HCT116 (cell line): Measurements from ENCODE around the gene PTPN2. TPM values are rescaled to one million over a fixed set of nuclear protein-coding genes. Genes with fewer than 3 reads are reported as not detected.

Source experiments
- ATAC-seq: fragments of 200-7000 bp; cut with Tn5 transposase; 2 replicates; pipeline ENCODE4 v1.9.1; 2020; ENCODE audit warnings: mild to moderate bottlenecking, moderate library complexity
- Bru-seq: library from RNA; stranded (reverse); fragments of 400-500 nt; gene quantifications from one replicate; lab custom pipeline; 2021; lab: Mats Ljungman, UMichigan
- BruChase-seq, 2 experiments: library from RNA; stranded (reverse); fragments of 400-500 nt; gene quantifications; one replicate each; lab custom pipeline; 2021; lab: Mats Ljungman, UMichigan
- BruUV-seq: library from RNA; stranded (reverse); fragments of 400-500 nt; replicated peaks from 2 replicates; lab custom pipeline; 2021; lab: Mats Ljungman, UMichigan
- CTCF ChIA-PET: fragments of 300-600 bp; sonication (Branson Sonifier 250); formaldehyde crosslinking; loops from one replicate; lab custom pipeline; 2021; ENCODE audit warnings: antibody characterized with exemption; lab: Charles Lee
- POLR2A ChIA-PET: fragments of 300-600, 350-600 bp; sonication (Branson Sonifier 250); formaldehyde crosslinking; loops from one replicate; lab custom pipeline; 2021; ENCODE audit warnings: antibody characterized with exemption; lab: Charles Lee
- RAD21 ChIA-PET, 2 experiments: fragments of 300-600 bp; sonication (Branson Sonifier 250); formaldehyde crosslinking; loops; one replicate each; lab custom pipeline; 2023; ENCODE audit warnings: low total read pairs in 2 of 2; ENCODE audit not compliant: uncharacterized antibody in 2 of 2, unreplicated experiment in 2 of 2, low non-redundant PET in 1 of 2; lab: Charles Lee
- DNase-seq: peaks from one replicate; pipeline ENCODE4 v3.0.0-alpha.2; 2010; ENCODE audit warnings: low read depth, low spot score
- H2AFZ ChIP-seq: fragments of 200-600 bp; shearing (Covaris generic), sonication (generic); 2 replicates; pipeline ENCODE4 v1.6.1; 2017; ENCODE audit warnings: low read depth, mixed run types, mixed read lengths, antibody characterized with exemption, low read length; ENCODE audit not compliant: poor library complexity, severe bottlenecking
- H3K27ac ChIP-seq: 2 replicates; pipeline ENCODE4 v1.5.1; 2012; ENCODE audit warnings: low read depth, low read length
- H3K27me3 ChIP-seq: fragments of 200-600 bp; sonication (generic); 2 replicates; pipeline ENCODE4 v1.6.1; 2016; ENCODE audit warnings: mixed run types, low read length, mixed read lengths; ENCODE audit not compliant: insufficient read depth
- H3K36me3 ChIP-seq, 2 experiments: fragments of 200-500 bp in 1 of 2; fragments of 200-600 bp in 1 of 2; sonication (Bioruptor generic) in 1 of 2; sonication (generic) in 1 of 2; 2 replicates each; pipeline versions ENCODE4 v1.5.1 to v1.6.1; 2014 to 2016; ENCODE audit warnings: low read length in 2 of 2, inconsistent platforms in 1 of 2, mixed read lengths in 1 of 2, mixed run types in 1 of 2; ENCODE audit not compliant: insufficient read depth in 2 of 2, control insufficient read depth in 1 of 2
- H3K4me1 ChIP-seq, 2 experiments: fragments of 200-600 bp in 1 of 2; sonication (generic) in 1 of 2; 2 replicates each; pipeline versions ENCODE4 v1.5.1 to v1.6.1; 2012 to 2017; ENCODE audit warnings: low read length in 2 of 2, inconsistent platforms in 1 of 2, mild to moderate bottlenecking in 1 of 2, mixed read lengths in 1 of 2, mixed run types in 1 of 2, moderate library complexity in 1 of 2; ENCODE audit not compliant: insufficient read depth in 2 of 2, control insufficient read depth in 1 of 2
- H3K4me2 ChIP-seq: fragments of 200-600 bp; sonication (generic); 2 replicates; pipeline ENCODE4 v1.6.1; 2017; ENCODE audit warnings: mixed run types, low read length, mixed read lengths
- H3K4me3 ChIP-seq, 2 experiments: fragments of 200-600 bp in 1 of 2; sonication (generic) in 1 of 2; replicated peaks in 1 of 2; 2 replicates each; pipeline ENCODE4 v1.5.1; 2011 to 2016; ENCODE audit warnings: low read length in 2 of 2, control low read depth in 1 of 2, low read depth in 1 of 2, mild to moderate bottlenecking in 1 of 2, mixed read lengths in 1 of 2, mixed run types in 1 of 2
- H3K79me2 ChIP-seq: fragments of 200-600 bp; sonication (generic); 2 replicates; pipeline ENCODE4 v1.6.1; 2017; ENCODE audit warnings: mild to moderate bottlenecking, mixed run types, low read length, moderate library complexity, mixed read lengths; ENCODE audit not compliant: insufficient read depth
- H3K9ac ChIP-seq: fragments of 200-600 bp; sonication (generic); 2 replicates; pipeline ENCODE4 v1.6.1; 2016; ENCODE audit warnings: low read length, mixed read lengths
- H3K9me2 ChIP-seq: fragments of 200-600 bp; sonication (generic), shearing (Covaris generic); 2 replicates; pipeline ENCODE4 v1.6.1; 2017; ENCODE audit warnings: mixed run types, mild to moderate bottlenecking, moderate library complexity; ENCODE audit not compliant: insufficient read depth
- H3K9me3 ChIP-seq, 2 experiments: fragments of 200-500 bp in 1 of 2; fragments of 200-600 bp in 1 of 2; sonication (Bioruptor generic) in 1 of 2; sonication (generic) in 1 of 2; 2 replicates each; pipeline ENCODE4 v1.6.1; 2014 to 2017; ENCODE audit warnings: low read length in 2 of 2, mixed read lengths in 2 of 2, inconsistent platforms in 1 of 2, low read depth in 1 of 2, mild to moderate bottlenecking in 1 of 2, mixed run types in 1 of 2, moderate library complexity in 1 of 2; ENCODE audit not compliant: control insufficient read depth in 1 of 2, insufficient read depth in 1 of 2
- H4K20me1 ChIP-seq: fragments of 200-600 bp; sonication (generic), shearing (Covaris generic); 2 replicates; pipeline ENCODE4 v1.6.1; 2017; ENCODE audit warnings: mixed run types, mild to moderate bottlenecking, moderate library complexity; ENCODE audit not compliant: insufficient read depth
- CEBPB ChIP-seq: IDR thresholded peaks from 2 replicates; pipeline ENCODE4 v1.6.1; 2012; ENCODE audit warnings: low read depth
- CTCF ChIP-seq, 3 experiments: fragments of 200-600 bp in 1 of 3; sonication (generic) in 1 of 3; IDR thresholded peaks in 2 of 3; conservative IDR thresholded peaks in 1 of 3; 2 replicates each; pipeline ENCODE4 v1.5.1; 2012 to 2017; ENCODE audit warnings: low read depth in 2 of 3, low read length in 2 of 3, antibody characterized with exemption in 1 of 3, borderline replicate concordance in 1 of 3, control low read depth in 1 of 3, mild to moderate bottlenecking in 1 of 3, mixed read lengths in 1 of 3, mixed run types in 1 of 3, moderate library complexity in 1 of 3; ENCODE audit not compliant: insufficient read depth in 1 of 3
- EGR1 ChIP-seq: IDR thresholded peaks from 2 replicates; pipeline ENCODE4 v1.6.1; 2012; ENCODE audit warnings: low read depth
- ELF1 ChIP-seq: IDR thresholded peaks from 2 replicates; pipeline ENCODE4 v1.6.1; 2012; ENCODE audit warnings: low read depth, borderline replicate concordance
- EZH2phosphoT487 ChIP-seq: fragments of 200-600 bp; IDR thresholded peaks from 2 replicates; pipeline ENCODE4 v1.6.1; 2018; ENCODE audit warnings: antibody characterized with exemption, borderline replicate concordance
- FOSL1 ChIP-seq: IDR thresholded peaks from 2 replicates; pipeline ENCODE4 v1.6.1; 2012; ENCODE audit warnings: low read depth
- JUND ChIP-seq: IDR thresholded peaks from 2 replicates; pipeline ENCODE4 v1.6.1; 2012
- MAX ChIP-seq: IDR thresholded peaks from 2 replicates; pipeline ENCODE4 v1.6.1; 2012
- POLR2A ChIP-seq: IDR thresholded peaks from 2 replicates; pipeline ENCODE4 v1.7.0; 2011; ENCODE audit warnings: borderline replicate concordance; ENCODE audit not compliant: insufficient read depth, insufficient read length; ENCODE audit errors: extremely low read depth
- POLR2AphosphoS5 ChIP-seq: IDR thresholded peaks from 2 replicates; pipeline ENCODE4 v1.6.1; 2011; ENCODE audit warnings: mild to moderate bottlenecking, low read depth, low read length, moderate library complexity
- RAD21 ChIP-seq: IDR thresholded peaks from 2 replicates; pipeline ENCODE4 v1.6.1; 2012; ENCODE audit warnings: low read depth, mild to moderate bottlenecking
- SIN3A ChIP-seq: IDR thresholded peaks from 2 replicates; pipeline ENCODE4 v1.6.1; 2012; ENCODE audit warnings: low read depth
- YY1 ChIP-seq: IDR thresholded peaks from 2 replicates; pipeline ENCODE4 v1.6.1; 2011; ENCODE audit warnings: low read length, low read depth, moderate library complexity, mild to moderate bottlenecking; ENCODE audit not compliant: insufficient replicate concordance; ENCODE audit errors: extremely low read depth
- ZBTB33 ChIP-seq: IDR thresholded peaks from 2 replicates; pipeline ENCODE4 v1.6.1; 2011; ENCODE audit warnings: mild to moderate bottlenecking, low read length, moderate library complexity; ENCODE audit not compliant: insufficient replicate concordance; ENCODE audit errors: extremely low read depth
- ZFX ChIP-seq: fragments of 450-650 bp; IDR thresholded peaks from 2 replicates; pipeline ENCODE4 v1.6.1; 2017
- ZNF274 ChIP-seq: fragments of 200-500 bp; sonication (Bioruptor generic); IDR thresholded peaks from 2 replicates; pipeline ENCODE4 v1.6.1; 2014; ENCODE audit warnings: mild to moderate bottlenecking, low read depth, low read length, inconsistent platforms
- intact Hi-C: fragments of 100-400 bp; cut with micrococcal nuclease; formaldehyde crosslinking; loops from 2 replicates; pipeline ENCODE4 v1.10.0; 2022
- long read RNA-seq: library from polyadenylated mRNA; unstranded; transcript quantifications from one replicate; pipeline ENCODE4 v2.0.0, GENCODE V29; 2021; ENCODE audit not compliant: unreplicated experiment
- polyA plus RNA-seq: library from polyadenylated mRNA; unstranded; fragments of >200 nt; gene quantifications from 2 replicates; pipeline ENCODE4 v1.2.1, GENCODE V29; 2012; ENCODE audit warnings: missing spikeins
- total RNA-seq: library from RNA; stranded (reverse); gene quantifications from one replicate; pipeline ENCODE4 v1.2.1, GENCODE V29; 2021; ENCODE audit not compliant: unreplicated experiment
- TF ChIP-seq, protein P1 (sequence below): IDR thresholded peaks from 2 replicates; pipeline ENCODE4 v1.6.1; 2012

Gene PTPN2
- total RNA-seq: 50.3 TPM
- 31.7 and 34.9 TPM in 2 replicates for polyA plus RNA-seq
- percentile 83 among the genes with signal in this experiment for Bru-seq, nascent RNA
- BruChase-seq, experiment 1, labeled RNA remaining after a 6-hour chase: percentile 77 among the genes with signal in this experiment
- BruChase-seq, experiment 2, labeled RNA remaining after a 2-hour chase: percentile 70 among the genes with signal in this experiment
- long read RNA-seq, transcript PTPN2-202 (10 exons, 1,706 nt): major isoform, 42 of 85 reads
- long read RNA-seq, transcript PTPN2-201 (9 exons, 3,467 nt): minor isoform, 13 of 85 reads
- long read RNA-seq, partial matches to known transcripts: 10 of 85 reads
- long read RNA-seq, other reads (novel, unspliced or antisense): 15 of 85 reads

DNA sequence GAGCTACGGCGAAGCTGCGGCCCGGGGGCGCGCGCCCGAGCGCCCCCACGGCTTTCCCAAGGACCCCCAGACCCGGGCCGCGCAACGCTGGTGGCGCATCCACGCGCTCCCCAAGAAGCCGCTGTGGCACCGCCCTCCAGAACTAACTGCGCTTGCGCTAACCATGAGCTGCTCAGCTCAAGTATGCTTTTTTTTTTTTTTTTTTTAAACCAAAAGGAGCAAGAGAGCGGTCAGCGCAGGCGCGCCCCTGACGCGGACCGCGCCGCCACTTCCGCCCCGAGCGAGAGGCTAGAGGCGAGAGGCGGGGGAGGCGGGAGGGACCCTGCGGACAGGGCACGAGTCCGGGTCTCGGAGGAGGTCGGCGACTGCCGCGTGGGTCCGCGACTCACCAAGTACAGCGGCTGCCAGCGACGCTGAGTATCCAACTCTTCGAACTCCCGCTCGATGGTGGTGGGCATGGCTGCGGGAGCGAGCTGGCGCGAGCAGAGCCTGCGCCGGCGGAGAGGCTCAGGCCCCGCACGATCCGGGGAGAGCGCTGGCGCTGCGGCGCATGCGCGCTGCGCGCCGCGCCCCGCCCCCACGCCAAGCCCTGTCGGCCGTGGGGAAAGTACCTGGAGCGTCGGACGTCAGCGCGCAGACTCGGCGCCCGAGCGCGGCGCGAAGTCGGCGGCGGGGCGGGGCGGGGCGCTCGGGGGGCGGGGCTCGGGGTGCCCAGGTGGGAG, at the start of gene PTPN2:
Gene PTPN2, minus strand, starts transcription at position 554 of the 722 bp plus-strand sequence. Its CDS starts 96 bp downstream, at position 458.
- Histone ChIP-seq H4K20me1 (no peaks in the 10 kb centered on the region; the same call in 1 of the 2 replicates), H3K27me3 (no peaks in the 10 kb centered on the region), H2AFZ (no peak within 1 kb of the TSS), H3K36me3 (no peaks in the 10 kb centered on the region), H3K9ac (peak within 1 kb of the TSS; percentile 86), H3K27ac (peak within 1 kb of the TSS; percentile 96), H3K4me1 (peaks cover 3 to 18% of the 10 kb centered on the region in 2 experiments), H3K9me3 (no peaks in the 10 kb centered on the region), H3K4me2 (peak within 1 kb of the TSS; percentile 97), H3K4me3 (peak within 1 kb of the TSS; percentile 81 to 87), H3K9me2 (no peaks in the 10 kb centered on the region), H3K79me2 (peaks cover 47% of the 10 kb centered on the region)
- intact Hi-C loops: loop anchor here (2.0 kb wide), 1 partner anchor 65 kb away; the partner anchor contains the start of gene SEH1L
- DNase-seq (peak; percentile 82), ATAC-seq (peak; percentile 92)
- TF ChIP-seq POLR2AphosphoS5 (peak; percentile 93), CEBPB (no peak), YY1 (peak; percentile 4), POLR2A (peak; percentile 98), EZH2phosphoT487 (no peak), CTCF (IDR thresholded peaks at IDR 0.05 in 2 of 3, conservative IDR thresholded peaks at IDR 0.05 in 1 of 3; ENCODE audit: borderline replicate concordance in 1 of 3, insufficient read depth in 1 of 3, low read depth in 2 of 3, low read length in 2 of 3) (no peak), ZNF274 (no peak), RAD21 (no peak), ZBTB33 (no peak), SIN3A (peak; percentile 96), ELF1 (peak; percentile 85), JUND (no peak), EGR1 (peak; percentile 73), MAX (peak; percentile 80), FOSL1 (no peak), ZFX (peak; percentile 75)
- TF ChIP-seq, protein P1, sequence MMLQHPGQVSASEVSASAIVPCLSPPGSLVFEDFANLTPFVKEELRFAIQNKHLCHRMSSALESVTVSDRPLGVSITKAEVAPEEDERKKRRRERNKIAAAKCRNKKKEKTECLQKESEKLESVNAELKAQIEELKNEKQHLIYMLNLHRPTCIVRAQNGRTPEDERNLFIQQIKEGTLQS: no peak
- no TSS peak for BruUV-seq
- ChIA-PET CTCF (interaction anchor here (1.0 kb wide), 1 partner anchor 612 kb away, joined by 4 read pairs; no protein-coding TSS in a partner anchor), RAD21 (interaction anchor here in 1 of 2 experiments (0.7 kb wide), 1 partner anchor 20 kb away, joined by 4 read pairs; no protein-coding TSS in a partner anchor), POLR2A (interaction anchor here (0.6 to 1.5 kb wide), 14 partner anchors 9 to 589 kb away, joined by 3 to 6 read pairs (median 4); partner anchors contain the start of genes CEP192, CEP76, PSMG2 and SEH1L)
